H1 (cell line): ENCODE data around the gene CCDC127. TPM values are rescaled to one million over a fixed set of nuclear protein-coding genes. Genes with fewer than 3 reads are reported as not detected.

ENCODE experiments used
- POU5F1 ChIP-seq: IDR thresholded peaks from 2 replicates; pipeline ENCODE4 v1.6.1; 2011; ENCODE audit warnings: low read depth, mild to moderate bottlenecking, low read length, moderate library complexity
- RAD21 ChIP-seq, 2 experiments: IDR thresholded peaks in 1 of 2; conservative IDR thresholded peaks in 1 of 2; 2 replicates each; pipeline ENCODE4 v1.6.1; 2011; ENCODE audit warnings: low read depth in 2 of 2, low read length in 2 of 2, improper control_type of control experiment in 1 of 2, inconsistent platforms in 1 of 2, mild to moderate bottlenecking in 1 of 2, moderate library complexity in 1 of 2
- RFX5 ChIP-seq: IDR thresholded peaks from 2 replicates; pipeline ENCODE4 v1.6.1; 2011; ENCODE audit warnings: low read depth, low read length, improper control_type of control experiment, borderline replicate concordance
- YY1 ChIP-seq: IDR thresholded peaks from 2 replicates; pipeline ENCODE4 v1.6.1; 2011; ENCODE audit warnings: low read depth, mild to moderate bottlenecking, low read length
- ZNF274 ChIP-seq: IDR thresholded peaks from 2 replicates; pipeline ENCODE4 v1.7.0; 2012; ENCODE audit warnings: low read length, borderline replicate concordance; ENCODE audit errors: extremely low read depth
- polyA plus RNA-seq, 7 experiments: library from polyadenylated mRNA; depleted of rRNA in 3 of 7; stranded (reverse) in 5 of 7; unstranded in 2 of 7; fragments of >200 nt in 5 of 7; fragments of 200-250 nt in 2 of 7; gene quantifications; 1 replicate in 5 of 7; 2 replicates in 1 of 7; 4 replicates in 1 of 7; pipeline versions ENCODE4 v1.2.1 to v1.2.3, GENCODE V29; 2011 to 2013; ENCODE audit warnings: missing spikeins in 2 of 7, mixed read lengths in 2 of 7
- total RNA-seq: library from RNA; stranded (reverse); fragmentation: NEBNext Ultra II Directional; extraction: Animal tissue kit (Norgen Biotek cat#: 25700); gene quantifications from 2 replicates; pipeline ENCODE4 v1.2.1, GENCODE V29; 2021
- TF ChIP-seq, protein P1 (sequence below), 3 experiments: IDR thresholded peaks; 1 replicate in 2 of 3; 2 replicates in 1 of 3; pipeline versions ENCODE4 v1.5.1 to v1.6.1; 2011; ENCODE audit warnings: low read length in 3 of 3, mild to moderate bottlenecking in 3 of 3, inconsistent platforms in 2 of 3, low read depth in 1 of 3, moderate library complexity in 1 of 3; ENCODE audit not compliant: insufficient read depth in 1 of 3; ENCODE audit errors: control extremely low read depth in 1 of 3

CCDC127 gene
- total and polyA plus RNA-seq, 2 of the 8 experiments (the other 6 are each of a cell fraction or from before 2014, with no cell fraction given) = 2.9 to 8.0 TPM

DNA sequence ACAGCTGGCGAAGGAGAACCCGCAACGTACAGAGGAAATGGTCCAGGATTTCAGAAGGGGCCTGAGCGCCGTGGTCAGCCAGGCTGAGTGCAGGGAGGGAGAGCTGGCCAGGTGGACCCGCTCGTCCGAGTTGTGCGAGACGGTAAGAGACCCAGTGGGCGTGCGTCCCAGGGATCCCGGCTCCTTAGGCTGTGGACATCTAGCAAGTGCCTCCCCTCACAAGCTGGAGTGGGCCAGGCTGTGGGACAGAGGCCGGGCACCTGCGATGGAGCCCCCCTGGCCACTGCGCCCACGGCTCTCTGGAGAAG lies 56.2 kb downstream of the CCDC127 start (continued):
- no peak for TF ChIP-seq RAD21 (IDR thresholded peaks at IDR 0.05 in 1 of 2, conservative IDR thresholded peaks at IDR 0.05 in 1 of 2; ENCODE audit: low read depth in 2 of 2, low read length in 2 of 2)
- TF ChIP-seq, protein P1, sequence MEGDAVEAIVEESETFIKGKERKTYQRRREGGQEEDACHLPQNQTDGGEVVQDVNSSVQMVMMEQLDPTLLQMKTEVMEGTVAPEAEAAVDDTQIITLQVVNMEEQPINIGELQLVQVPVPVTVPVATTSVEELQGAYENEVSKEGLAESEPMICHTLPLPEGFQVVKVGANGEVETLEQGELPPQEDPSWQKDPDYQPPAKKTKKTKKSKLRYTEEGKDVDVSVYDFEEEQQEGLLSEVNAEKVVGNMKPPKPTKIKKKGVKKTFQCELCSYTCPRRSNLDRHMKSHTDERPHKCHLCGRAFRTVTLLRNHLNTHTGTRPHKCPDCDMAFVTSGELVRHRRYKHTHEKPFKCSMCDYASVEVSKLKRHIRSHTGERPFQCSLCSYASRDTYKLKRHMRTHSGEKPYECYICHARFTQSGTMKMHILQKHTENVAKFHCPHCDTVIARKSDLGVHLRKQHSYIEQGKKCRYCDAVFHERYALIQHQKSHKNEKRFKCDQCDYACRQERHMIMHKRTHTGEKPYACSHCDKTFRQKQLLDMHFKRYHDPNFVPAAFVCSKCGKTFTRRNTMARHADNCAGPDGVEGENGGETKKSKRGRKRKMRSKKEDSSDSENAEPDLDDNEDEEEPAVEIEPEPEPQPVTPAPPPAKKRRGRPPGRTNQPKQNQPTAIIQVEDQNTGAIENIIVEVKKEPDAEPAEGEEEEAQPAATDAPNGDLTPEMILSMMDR (IDR thresholded peaks at IDR 0.05; ENCODE audit: control extremely low read depth in 1 of 3, insufficient read depth in 1 of 3, low read depth in 1 of 3, low read length in 3 of 3) = no peak
- TF ChIP-seq POU5F1 = no peak
- TF ChIP-seq YY1 = no peak
- TF ChIP-seq RFX5 = no peak
- no peak for TF ChIP-seq ZNF274
